Body of pancreas (tissue), 4 donors: ENCODE measurements around the gene KDM2B. TPM values are rescaled to one million over a fixed set of nuclear protein-coding genes. Genes with fewer than 3 reads are reported as not detected.

Source experiments
- ATAC-seq: fragments of 150-250 bp; one replicate; pipeline ENCODE4 v1.9.1; 2016
- DNase-seq, 4 donors: peaks; one replicate each; pipeline ENCODE4 v3.0.0-alpha.2; 2019
- H3K27ac ChIP-seq, 4 donors: fragments of 200-600 bp; sonication (generic); 1 replicate in 3 of 4; 2 replicates in 1 of 4; pipeline versions ENCODE4 v1.5.1 to v1.6.1; 2016 to 2019; ENCODE audit warnings: mild to moderate bottlenecking in 1 of 4, mixed read lengths in 1 of 4, moderate library complexity in 1 of 4
- H3K27me3 ChIP-seq, 2 donors: fragments of 200-600 bp; sonication (generic); one replicate each; pipeline ENCODE4 v1.6.0; 2016; ENCODE audit warnings: mild to moderate bottlenecking in 1 of 2
- H3K36me3 ChIP-seq, 2 donors: fragments of 200-600 bp; sonication (generic); replicated peaks in 1 of 2; 2 replicates each; pipeline ENCODE4 v1.5.1; 2016; ENCODE audit warnings: low read depth in 2 of 2; ENCODE audit not compliant: insufficient read depth in 1 of 2
- H3K4me1 ChIP-seq: fragments of 200-600 bp; sonication (generic); one replicate; pipeline ENCODE4 v1.6.0; 2016
- H3K4me3 ChIP-seq, 2 donors: fragments of 200-600 bp; sonication (generic); 1 replicate in 1 of 2; 2 replicates in 1 of 2; pipeline ENCODE4 v1.5.1; 2016 to 2019
- H3K9me3 ChIP-seq, 3 donors: fragments of 200-600 bp; sonication (generic); 1 replicate in 2 of 3; 2 replicates in 1 of 3; pipeline ENCODE4 v1.5.1; 2016
- POLR2A ChIP-seq, 3 donors: fragments of 450-650 bp; IDR thresholded peaks; one replicate each; pipeline ENCODE4 v1.6.1; 2016; ENCODE audit warnings: antibody characterized with exemption in 3 of 3, mild to moderate bottlenecking in 2 of 3
- WGBS, 2 donors: methylation state at CpG; one replicate each; pipeline ENCODE4 v1.1.5; 2017; 5-methylcytosine and 5-hydroxymethylcytosine counted together
- intact Hi-C: fragments of 100-400 bp; cut with DNase I; formaldehyde crosslinking; loops from one replicate; pipeline ENCODE4 v1.15.1; 2023
- total RNA-seq, 2 donors: library from RNA; depleted of rRNA; stranded (reverse); fragments of >200 nt; gene quantifications; one replicate each; pipeline ENCODE4 v1.1.0, GENCODE V29; 2016
- TF ChIP-seq, protein P1 (sequence below), 7 experiments: fragments of 450-650 bp in 4 of 7; fragments of 200-600 bp in 3 of 7; sonication (generic) in 3 of 7; IDR thresholded peaks; one replicate each; pipeline ENCODE4 v1.5.1; 2016 to 2019; ENCODE audit warnings: antibody characterized with exemption in 7 of 7

Gene KDM2B
- total RNA-seq, 2 donors from 2014 or later = 17.8 to 26.5 TPM

DNA sequence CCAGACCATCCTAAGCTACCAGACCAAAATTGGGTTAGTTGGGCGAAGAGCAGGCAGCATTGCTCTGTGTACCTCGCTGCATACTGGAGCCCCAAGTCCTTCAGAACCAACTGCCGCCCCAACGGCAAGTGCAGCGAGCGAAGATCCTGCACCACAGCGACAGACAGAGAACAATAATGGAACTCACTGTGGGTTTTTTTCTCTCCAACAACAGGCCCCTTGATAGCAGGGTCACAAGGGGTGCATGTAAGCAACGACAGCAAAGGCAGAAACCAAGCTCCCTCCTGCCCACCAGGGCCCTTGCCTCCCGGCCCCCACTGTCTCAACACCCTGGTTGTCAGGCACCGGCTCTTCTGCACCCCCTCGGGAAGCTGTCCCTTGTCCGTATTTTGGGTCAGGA, 141.9 kb downstream of the KDM2B start:
- no peaks in the 10 kb centered on the region for H3K4me1 ChIP-seq
- ATAC-seq = no peak
- no peaks in the 10 kb centered on the region for H3K27me3 ChIP-seq
- H3K27ac ChIP-seq = no peak overlapping the region
- 85 to 89% methylated on average over 12 of the region's 12 CpGs for WGBS, 2 donors
- H3K4me3 ChIP-seq = no peak overlapping the region
- no peaks in the 10 kb centered on the region for H3K9me3 ChIP-seq
- DNase-seq = no peak
- H3K36me3 ChIP-seq = peaks cover 0 to 22% of the 10 kb centered on the region in 2 donors
- intact Hi-C loops = no loop called here
- TF ChIP-seq, protein P1, sequence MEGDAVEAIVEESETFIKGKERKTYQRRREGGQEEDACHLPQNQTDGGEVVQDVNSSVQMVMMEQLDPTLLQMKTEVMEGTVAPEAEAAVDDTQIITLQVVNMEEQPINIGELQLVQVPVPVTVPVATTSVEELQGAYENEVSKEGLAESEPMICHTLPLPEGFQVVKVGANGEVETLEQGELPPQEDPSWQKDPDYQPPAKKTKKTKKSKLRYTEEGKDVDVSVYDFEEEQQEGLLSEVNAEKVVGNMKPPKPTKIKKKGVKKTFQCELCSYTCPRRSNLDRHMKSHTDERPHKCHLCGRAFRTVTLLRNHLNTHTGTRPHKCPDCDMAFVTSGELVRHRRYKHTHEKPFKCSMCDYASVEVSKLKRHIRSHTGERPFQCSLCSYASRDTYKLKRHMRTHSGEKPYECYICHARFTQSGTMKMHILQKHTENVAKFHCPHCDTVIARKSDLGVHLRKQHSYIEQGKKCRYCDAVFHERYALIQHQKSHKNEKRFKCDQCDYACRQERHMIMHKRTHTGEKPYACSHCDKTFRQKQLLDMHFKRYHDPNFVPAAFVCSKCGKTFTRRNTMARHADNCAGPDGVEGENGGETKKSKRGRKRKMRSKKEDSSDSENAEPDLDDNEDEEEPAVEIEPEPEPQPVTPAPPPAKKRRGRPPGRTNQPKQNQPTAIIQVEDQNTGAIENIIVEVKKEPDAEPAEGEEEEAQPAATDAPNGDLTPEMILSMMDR (IDR thresholded peaks at IDR 0.05) = no peak
- TF ChIP-seq POLR2A (IDR thresholded peaks at IDR 0.05) = no peak

DNA sequence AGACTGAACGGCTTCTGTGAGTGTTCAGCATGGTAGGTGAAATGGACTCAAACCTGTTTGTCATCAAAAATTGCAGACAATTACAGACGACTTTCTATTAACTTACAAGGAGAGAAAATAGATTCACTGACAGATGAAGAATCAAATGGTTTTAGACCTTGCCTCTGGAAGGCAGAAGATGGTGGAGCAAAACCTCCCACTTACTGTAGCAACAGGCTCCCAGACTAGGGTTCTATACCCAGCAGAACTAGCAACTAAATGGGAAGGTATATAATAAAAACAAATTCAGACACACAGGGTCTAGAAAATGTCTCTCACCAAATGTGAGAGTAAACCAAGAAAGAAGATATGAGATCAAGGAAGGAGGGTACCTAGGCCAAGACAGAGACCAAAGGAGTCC, 144.1 kb downstream of the KDM2B start:
- intact Hi-C loops = no loop called here
- H3K36me3 ChIP-seq = peaks cover 0 to 18% of the 10 kb centered on the region in 2 donors

DNA sequence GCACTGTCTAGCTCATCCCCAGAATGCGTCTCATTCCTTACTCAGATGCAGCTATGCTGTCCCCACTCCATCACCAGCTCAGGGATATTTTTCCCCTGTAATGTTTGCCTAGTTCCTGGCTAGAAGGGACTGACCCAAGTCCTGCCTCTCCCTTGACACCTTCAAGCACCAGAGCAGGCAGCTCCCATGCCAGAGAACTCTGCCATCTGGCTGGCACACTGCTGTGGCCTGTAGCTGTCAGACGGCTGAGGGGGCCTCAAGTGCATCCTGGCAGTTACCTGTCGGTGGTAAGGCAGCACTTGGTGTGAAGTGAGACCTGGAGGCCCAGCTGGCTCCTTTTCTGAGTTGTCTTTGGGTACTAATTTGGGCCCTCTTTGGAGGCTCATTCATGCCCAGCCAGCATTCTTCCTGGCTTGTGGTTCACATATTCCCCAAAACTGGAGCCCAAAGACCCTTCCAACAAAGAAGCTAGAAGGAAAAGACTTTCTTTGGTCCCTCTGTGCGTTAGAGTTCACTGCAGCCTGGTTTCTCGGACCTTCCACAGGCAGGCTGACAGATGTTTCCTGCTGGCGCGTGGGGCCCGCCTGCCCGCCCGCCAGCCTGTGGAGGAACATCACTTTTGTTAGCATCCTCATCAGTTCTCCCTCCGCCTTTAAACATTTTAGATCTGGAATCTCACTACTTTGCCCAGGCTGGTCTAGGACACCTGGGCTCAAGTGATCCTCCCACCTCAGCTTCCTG, 147.9 kb downstream of the KDM2B start:
- no peak for TF ChIP-seq POLR2A (IDR thresholded peaks at IDR 0.05)
- TF ChIP-seq, protein P1 (IDR thresholded peaks at IDR 0.05) = no peak
- no peaks in the 10 kb centered on the region for H3K27me3 ChIP-seq
- no peak overlapping the region for H3K27ac ChIP-seq
- no peak for DNase-seq
- no peak for ATAC-seq
- H3K4me1 ChIP-seq = no peaks in the 10 kb centered on the region
- H3K4me3 ChIP-seq = no peak overlapping the region
- WGBS, 2 donors = 76 to 94% methylated on average over 11 of the region's 11 CpGs
- intact Hi-C loops = no loop called here
- no peaks in the 10 kb centered on the region for H3K9me3 ChIP-seq
- peaks cover 4 to 23% of the 10 kb centered on the region in 2 donors for H3K36me3 ChIP-seq

More for the DNA sequence above, 144.1 kb downstream of the KDM2B start:
- Histone ChIP-seq H3K27me3 (no peaks in the 10 kb centered on the region), H3K27ac (no peak overlapping the region), H3K4me3 (no peak overlapping the region), H3K4me1 (no peaks in the 10 kb centered on the region), H3K9me3 (no peaks in the 10 kb centered on the region)
- DNase-seq (no peak), ATAC-seq (no peak)
- WGBS, 2 donors = 73 to 88% methylated on average over 2 of the region's 2 CpGs
- TF ChIP-seq POLR2A (IDR thresholded peaks at IDR 0.05) = no peak
- TF ChIP-seq, protein P1 (IDR thresholded peaks at IDR 0.05) = no peak

DNA sequence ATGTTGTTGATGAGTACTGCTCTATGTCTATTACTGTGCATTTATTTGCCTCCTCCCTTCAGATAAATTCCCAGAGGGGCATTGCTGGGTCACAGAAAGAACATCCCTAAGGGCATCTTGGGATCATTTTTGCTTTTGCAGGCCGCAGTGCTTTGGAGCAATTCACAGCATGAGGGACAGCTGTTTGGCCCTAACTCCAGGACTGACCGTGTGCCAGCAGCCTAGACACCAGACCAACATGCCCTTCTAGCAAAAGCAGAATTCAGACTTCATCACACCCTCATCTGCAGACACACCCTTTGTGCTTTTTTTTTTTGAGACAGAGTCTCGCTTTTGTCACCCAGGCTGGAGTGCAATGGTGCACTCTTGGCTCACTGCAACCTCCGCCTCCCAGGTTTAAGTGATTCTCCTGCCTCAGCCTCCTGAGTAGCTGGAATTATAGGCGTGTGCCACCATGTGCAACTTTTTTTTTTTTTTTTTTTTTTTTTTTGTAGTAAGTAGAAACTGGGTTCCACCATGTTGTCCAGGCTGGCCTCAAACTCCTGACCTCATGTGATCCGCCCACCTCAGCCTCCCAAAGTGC, 149.9 kb downstream of the KDM2B start:
- 87 to 93% methylated on average over 6 of the region's 6 CpGs for WGBS, 2 donors
- no peaks in the 10 kb centered on the region for H3K4me1 ChIP-seq
- DNase-seq (no peak), ATAC-seq (no peak)
- H3K9me3 ChIP-seq = no peaks in the 10 kb centered on the region
- no peaks in the 10 kb centered on the region for H3K27me3 ChIP-seq
- H3K27ac ChIP-seq = no peak overlapping the region
- TF ChIP-seq, protein P1 (IDR thresholded peaks at IDR 0.05) = no peak
- TF ChIP-seq POLR2A (IDR thresholded peaks at IDR 0.05) = no peak
- peaks cover 10 to 32% of the 10 kb centered on the region in 2 donors for H3K36me3 ChIP-seq
- intact Hi-C loops = no loop called here
- no peak overlapping the region for H3K4me3 ChIP-seq
